Measurements from ENCODE around the gene HMOX1.
"Not testable (repeated sequence)": the region's sequence is repeated elsewhere in the genome, so short reads cannot be mapped to it uniquely, and the experiment has no call there.

The HMOX1 gene

GRCh38 chr22:35436421-35436820 is 55.5 kb downstream of the HMOX1 start:
- DNase-seq: no peak

GRCh38 chr22:35437049-35437448 is 56.2 kb downstream of the HMOX1 start:
- DNase-seq: no peak

- DNase-seq: not testable (repeated sequence)
Observed at GRCh38 chr22:35438673-35439364, 57.9 kb downstream of the HMOX1 start.

GRCh38 chr22:35439365-35439717 is 58.4 kb downstream of the HMOX1 start:
- no peak for DNase-seq

GRCh38 chr22:35440129-35440528 is 59.2 kb downstream of the HMOX1 start:
- DNase-seq: no peak

- DNase-seq: no peak
Observed at GRCh38 chr22:35441489-35442100, 60.7 kb downstream of the HMOX1 start.

- no peak for DNase-seq
Observed at GRCh38 chr22:35442471-35442870, 61.6 kb downstream of the HMOX1 start.

- DNase-seq: no peak
Observed at GRCh38 chr22:35443338-35443737, 62.4 kb downstream of the HMOX1 start.
